Esophagus mucosa (tissue), 1 donor: ENCODE measurements around the gene COL8A1. TPM values are rescaled to one million over a fixed set of nuclear protein-coding genes. Genes with fewer than 3 reads are reported as not detected.

Experiments
- ATAC-seq: fragments of 200-7000 bp; cut with Tn5 transposase; one replicate; pipeline ENCODE4 v1.9.1; 2020
- total RNA-seq: library from RNA; stranded (reverse); gene quantifications from one replicate; pipeline ENCODE4 v1.2.4, GENCODE V29; 2023
- donor health status: DM: yes; HTN: yes; CAD: no.

COL8A1 gene
- total RNA-seq, 1 donor from 2014 or later: 2.2 TPM

DNA sequence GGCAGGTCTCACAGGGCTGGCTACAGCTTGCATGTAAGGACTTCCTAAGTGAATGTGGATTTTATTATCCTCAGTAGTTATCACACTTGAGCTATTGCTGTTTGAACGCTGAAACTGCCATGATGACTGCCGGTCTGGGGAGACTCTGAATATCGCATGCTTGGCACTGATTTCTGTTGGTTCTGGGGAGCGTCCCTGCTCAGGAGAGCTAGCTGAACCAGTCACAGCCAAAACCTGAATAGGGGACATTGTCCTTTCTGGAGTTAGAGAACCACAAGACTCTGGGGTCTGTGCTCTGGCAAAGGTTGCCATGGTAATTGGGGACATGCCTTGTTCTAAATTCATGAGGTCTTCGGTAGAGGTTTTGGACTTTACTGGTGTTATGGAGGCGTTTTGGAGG is 210.0 kb downstream of the COL8A1 start:
- ATAC-seq: no peak

Other genes starting within 250 kb of the COL8A1 start
- gene CMSS1, start 179.3 kb downstream of the COL8A1 start, total RNA-seq: 24.5 TPM